Liver (tissue), 9 donors: ENCODE measurements around the gene NTMT1. TPM values are rescaled to one million over a fixed set of nuclear protein-coding genes. Genes with fewer than 3 reads are reported as not detected.

Experiments used
- DNase-seq: peaks from one replicate; pipeline ENCODE4 v3.0.0-alpha.2; 2017; ENCODE audit warnings: low spot score
- H3K27ac ChIP-seq, 2 donors: one replicate each; pipeline ENCODE4 v1.7.0; 2013; ENCODE audit warnings: inconsistent platforms in 2 of 2, low read length in 2 of 2, control low read depth in 1 of 2, low read depth in 1 of 2, mild to moderate bottlenecking in 1 of 2
- H3K27me3 ChIP-seq, 4 donors: one replicate each; pipeline versions ENCODE4 v1.6.1 to v1.7.0; 2013; ENCODE audit warnings: low read length in 3 of 4, inconsistent platforms in 1 of 4, mild to moderate bottlenecking in 1 of 4, moderate library complexity in 1 of 4; ENCODE audit not compliant: control insufficient read depth in 4 of 4, insufficient read depth in 4 of 4
- H3K36me3 ChIP-seq, 4 donors: one replicate each; pipeline versions ENCODE4 v1.6.1 to v1.7.0; 2013; ENCODE audit warnings: low read length in 3 of 4, mild to moderate bottlenecking in 3 of 4, low read depth in 1 of 4, moderate library complexity in 1 of 4; ENCODE audit not compliant: control insufficient read depth in 4 of 4, insufficient read depth in 3 of 4
- H3K4me1 ChIP-seq, 4 donors: one replicate each; pipeline versions ENCODE4 v1.6.1 to v1.7.0; 2013; ENCODE audit warnings: low read length in 3 of 4, mild to moderate bottlenecking in 3 of 4, moderate library complexity in 1 of 4; ENCODE audit not compliant: control insufficient read depth in 4 of 4, insufficient read depth in 4 of 4
- H3K4me3 ChIP-seq, 3 donors: one replicate each; pipeline versions ENCODE4 v1.6.1 to v1.7.0; 2013; ENCODE audit warnings: low read length in 3 of 3, control low read depth in 1 of 3, low read depth in 1 of 3, mild to moderate bottlenecking in 1 of 3
- H3K9ac ChIP-seq, 2 donors: one replicate each; pipeline ENCODE4 v1.7.0; 2013; ENCODE audit warnings: low read length in 2 of 2, mild to moderate bottlenecking in 2 of 2, moderate library complexity in 2 of 2, control low read depth in 1 of 2, low read depth in 1 of 2
- H3K9me3 ChIP-seq, 4 donors: one replicate each; pipeline versions ENCODE4 v1.6.1 to v1.7.0; 2013; ENCODE audit warnings: low read length in 3 of 4; ENCODE audit not compliant: control insufficient read depth in 4 of 4
- CTCF ChIP-seq: fragments of 150-350 bp; IDR thresholded peaks from 2 replicates; pipeline ENCODE4 v1.5.1; 2017; ENCODE audit warnings: improper control_type of control experiment, low read depth, low read length; ENCODE audit not compliant: missing input control
- EGR1 ChIP-seq, 2 donors: IDR thresholded peaks; 2 replicates each; pipeline ENCODE4 v1.6.1; 2016 to 2018; ENCODE audit warnings: antibody characterized with exemption in 2 of 2, low read depth in 2 of 2
- FOXA1 ChIP-seq: IDR thresholded peaks from 2 replicates; pipeline ENCODE4 v1.6.1; 2016; ENCODE audit warnings: antibody characterized with exemption
- FOXA2 ChIP-seq: IDR thresholded peaks from 2 replicates; pipeline ENCODE4 v1.6.1; 2016; ENCODE audit warnings: antibody characterized with exemption
- GABPA ChIP-seq, 2 donors: IDR thresholded peaks in 1 of 2; conservative IDR thresholded peaks in 1 of 2; 2 replicates each; pipeline ENCODE4 v1.6.1; 2016; ENCODE audit warnings: antibody characterized with exemption in 2 of 2, mild to moderate bottlenecking in 1 of 2, moderate library complexity in 1 of 2
- HNF4A ChIP-seq, 2 donors: conservative IDR thresholded peaks; 2 replicates each; pipeline ENCODE4 v1.6.1; 2016; ENCODE audit warnings: antibody characterized with exemption in 2 of 2, mild to moderate bottlenecking in 2 of 2
- HNF4G ChIP-seq: IDR thresholded peaks from 2 replicates; pipeline ENCODE4 v1.6.1; 2016; ENCODE audit warnings: antibody characterized with exemption
- JUND ChIP-seq, 2 donors: IDR thresholded peaks; 2 replicates each; pipeline ENCODE4 v1.6.1; 2016; ENCODE audit warnings: antibody characterized with exemption in 2 of 2
- NR2F2 ChIP-seq: IDR thresholded peaks from 2 replicates; pipeline ENCODE4 v1.6.1; 2016; ENCODE audit warnings: antibody characterized with exemption
- RAD21 ChIP-seq, 2 donors: IDR thresholded peaks; 2 replicates each; pipeline ENCODE4 v1.6.1; 2016; ENCODE audit warnings: antibody characterized with exemption in 2 of 2, mild to moderate bottlenecking in 2 of 2
- REST ChIP-seq: IDR thresholded peaks from 2 replicates; pipeline ENCODE4 v1.6.1; 2016; ENCODE audit warnings: antibody characterized with exemption, mild to moderate bottlenecking
- RXRA ChIP-seq, 2 donors: IDR thresholded peaks; 2 replicates each; pipeline ENCODE4 v1.6.1; 2017 to 2018; ENCODE audit warnings: antibody characterized with exemption in 2 of 2, mild to moderate bottlenecking in 1 of 2
- SP1 ChIP-seq: IDR thresholded peaks from 2 replicates; pipeline ENCODE4 v1.6.1; 2018; ENCODE audit warnings: antibody characterized with exemption, mild to moderate bottlenecking
- YY1 ChIP-seq: IDR thresholded peaks from 2 replicates; pipeline ENCODE4 v1.6.1; 2016; ENCODE audit warnings: antibody characterized with exemption, mild to moderate bottlenecking
- WGBS: extraction: QIAGEN DNeasy Blood & Tissue Kit; methylation state at CpG from one replicate; pipeline ENCODE4 v1.1.7; 2013; 5-methylcytosine and 5-hydroxymethylcytosine counted together
- polyA plus RNA-seq, 2 donors: library from polyadenylated mRNA; stranded (reverse) in 1 of 2; unstranded in 1 of 2; fragments of 200-250 nt in 1 of 2; fragments of >200 nt in 1 of 2; fragmentation: Nextera tagmentation in 1 of 2; extraction: Ambion mirVana in 1 of 2; gene quantifications; one replicate each; pipeline versions ENCODE4 v1.2.1 to v1.2.3, GENCODE V29; 2013 to 2015
- total RNA-seq, 2 donors: library from RNA; depleted of rRNA; stranded (reverse); fragments of >200 nt; gene quantifications; one replicate each; pipeline ENCODE4 v1.2.3, GENCODE V29; 2014
- donor health status: healthy.
- donor health status: healthy.
- donor health status: healthy.
- donor health status: healthy.
- donor health status: healthy.

NTMT1 gene
- total and polyA plus RNA-seq, 4 donors = 13.1 to 42.5 (median 26.2) TPM

DNA sequence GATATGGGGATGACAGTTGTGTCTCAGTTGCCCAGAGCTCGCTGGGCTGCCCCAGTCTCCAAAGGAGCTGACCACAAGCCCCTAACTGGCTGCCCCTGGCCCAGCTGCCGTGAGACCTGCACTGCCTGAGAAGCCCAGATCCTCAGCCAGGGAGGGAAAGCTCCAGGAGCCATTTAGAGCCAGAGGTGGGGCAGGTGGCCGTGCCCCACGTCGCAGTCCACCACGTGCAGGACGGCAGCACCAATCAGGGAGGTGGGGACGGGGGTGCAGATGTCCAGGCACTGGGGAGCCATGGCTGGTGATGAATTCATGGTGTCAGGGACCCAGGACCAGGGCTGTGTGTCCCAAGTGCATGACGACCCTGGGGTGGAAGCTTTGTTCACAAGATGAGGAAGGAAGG, 52.9 kb downstream of the NTMT1 start:
- TF ChIP-seq EGR1 (IDR thresholded peaks at IDR 0.05; ENCODE audit: low read depth in 2 of 2) (no peak), GABPA (IDR thresholded peaks at IDR 0.05 in 1 of 2, conservative IDR thresholded peaks at IDR 0.05 in 1 of 2) (no peak), HNF4G (no peak), CTCF (no peak), JUND (IDR thresholded peaks at IDR 0.05) (no peak), FOXA1 (no peak), RXRA (IDR thresholded peaks at IDR 0.05) (no peak), RAD21 (IDR thresholded peaks at IDR 0.05) (no peak), NR2F2 (no peak), REST (no peak), SP1 (no peak)
- no peak overlapping the region for H3K4me3 ChIP-seq

DNA sequence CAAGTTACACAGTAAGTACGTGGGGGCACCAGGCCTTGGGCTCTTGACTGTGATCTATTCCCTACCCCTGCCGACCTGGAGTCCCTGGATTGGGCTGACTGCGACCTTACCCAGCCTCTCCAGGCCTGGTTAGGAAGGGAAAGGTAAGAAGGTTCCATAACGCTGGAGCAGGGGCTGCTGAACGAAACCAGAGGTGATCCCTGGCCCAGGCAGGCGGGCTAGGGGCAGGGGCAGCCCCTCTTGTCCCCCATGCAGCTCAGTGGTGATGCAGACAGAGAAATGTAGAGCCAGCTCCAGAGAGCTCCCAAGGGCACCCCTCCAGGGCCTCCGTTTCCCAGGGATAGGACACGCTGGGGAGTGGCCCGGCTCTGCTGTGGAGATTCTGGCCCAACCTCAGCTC, 53.6 kb downstream of the NTMT1 start:
- H3K9me3 ChIP-seq = no peaks in the 10 kb centered on the region
- no peaks in the 10 kb centered on the region for H3K27me3 ChIP-seq
- no peak for DNase-seq
- 68% methylated on average over 9 of the region's 9 CpGs for WGBS
- H3K4me3 ChIP-seq = no peak overlapping the region
- no peak for TF ChIP-seq FOXA1
- TF ChIP-seq YY1 = no peak
- no peak for TF ChIP-seq HNF4A (conservative IDR thresholded peaks at IDR 0.05)
- TF ChIP-seq FOXA2 = no peak
- TF ChIP-seq RXRA (IDR thresholded peaks at IDR 0.05) = no peak
- TF ChIP-seq HNF4G = no peak
- no peak for TF ChIP-seq REST
- TF ChIP-seq RAD21 (IDR thresholded peaks at IDR 0.05) = no peak
- no peak for TF ChIP-seq JUND (IDR thresholded peaks at IDR 0.05)
- H3K36me3 ChIP-seq = no peaks in the 10 kb centered on the region
- no peaks in the 10 kb centered on the region for H3K4me1 ChIP-seq
- H3K27ac ChIP-seq = no peak overlapping the region
- H3K9ac ChIP-seq = no peak overlapping the region

More for the DNA sequence above, 52.9 kb downstream of the NTMT1 start:
- no peak for DNase-seq
- Histone ChIP-seq H3K9ac (no peak overlapping the region), H3K27ac (no peak overlapping the region), H3K36me3 (no peaks in the 10 kb centered on the region), H3K9me3 (no peaks in the 10 kb centered on the region), H3K4me1 (no peaks in the 10 kb centered on the region), H3K27me3 (no peaks in the 10 kb centered on the region)
- WGBS = 66% methylated on average over 9 of the region's 9 CpGs
